Mammary epithelial cell (primary cell): ENCODE data around the gene KCND2.

Experiments used
- CTCF ChIP-seq, 2 donors: IDR thresholded peaks in 1 of 2; conservative IDR thresholded peaks in 1 of 2; 2 replicates each; pipeline ENCODE4 v1.5.1; 2011 to 2012; ENCODE audit warnings: inconsistent platforms in 2 of 2, low read length in 2 of 2, mild to moderate bottlenecking in 2 of 2, control low read depth in 1 of 2, low read depth in 1 of 2; ENCODE audit not compliant: insufficient read depth in 1 of 2; ENCODE audit errors: extremely low read depth in 1 of 2
- EZH2 ChIP-seq: IDR thresholded peaks from 2 replicates; pipeline ENCODE4 v1.6.1; 2012; ENCODE audit warnings: low read length, inconsistent platforms, borderline replicate concordance

GRCh38 chr7:120293027-120293426, 20.1 kb downstream of the KCND2 start:
- TF ChIP-seq CTCF (conservative IDR thresholded peaks at IDR 0.05 in 1 of 2, IDR thresholded peaks at IDR 0.05 in 1 of 2; ENCODE audit: extremely low read depth in 1 of 2, insufficient read depth in 1 of 2, low read depth in 1 of 2, low read length in 2 of 2), result no peak
- no peak for TF ChIP-seq EZH2
